GM23338 (cell line): ENCODE results near the gene TK1. TPM values are rescaled to one million over a fixed set of nuclear protein-coding genes. Genes with fewer than 3 reads are reported as not detected.

ENCODE experiments used
- ATAC-seq: fragments of 200-7000 bp; cut with Tn5 transposase; 3 replicates; pipeline ENCODE4 v1.9.1; 2020
- DNase-seq: peaks from one replicate; pipeline ENCODE4 v3.0.0-alpha.2; 2015; ENCODE audit warnings: low spot score
- H2AFZ ChIP-seq: fragments of 200-600 bp; sonication (generic); 2 replicates; pipeline ENCODE4 v1.8.0; 2016; ENCODE audit warnings: antibody characterized with exemption, mild to moderate bottlenecking, moderate library complexity
- H3F3A ChIP-seq: fragments of 200-600 bp; sonication (generic); replicated peaks from 2 replicates; pipeline ENCODE4 v1.8.0; 2017; ENCODE audit warnings: antibody characterized with exemption, mixed run types, low read depth
- H3K27ac ChIP-seq: fragments of 200-600 bp; sonication (generic); 2 replicates; pipeline ENCODE4 v1.6.1; 2016; ENCODE audit warnings: low read depth
- H3K27me3 ChIP-seq: fragments of 200-600 bp; sonication (generic); 2 replicates; pipeline ENCODE4 v1.8.0; 2016; ENCODE audit warnings: mild to moderate bottlenecking, mixed run types, moderate library complexity; ENCODE audit not compliant: insufficient read depth
- H3K36me3 ChIP-seq: fragments of 200-600 bp; sonication (generic); 2 replicates; pipeline ENCODE4 v1.8.0; 2016; ENCODE audit warnings: mild to moderate bottlenecking; ENCODE audit not compliant: insufficient read depth
- H3K4me1 ChIP-seq: fragments of 200-600 bp; sonication (generic); 2 replicates; pipeline ENCODE4 v1.8.0; 2016; ENCODE audit warnings: mild to moderate bottlenecking, moderate library complexity; ENCODE audit not compliant: insufficient read depth
- H3K4me2 ChIP-seq: fragments of 200-600 bp; sonication (generic); 2 replicates; pipeline ENCODE4 v1.7.1; 2017; ENCODE audit warnings: mixed run types
- H3K4me3 ChIP-seq: fragments of 200-600 bp; sonication (generic); 2 replicates; pipeline ENCODE4 v1.6.1; 2016; ENCODE audit warnings: mixed run types
- H3K79me2 ChIP-seq: fragments of 200-600 bp; sonication (generic); replicated peaks from 2 replicates; pipeline ENCODE4 v1.8.0; 2017; ENCODE audit warnings: mild to moderate bottlenecking; ENCODE audit not compliant: insufficient read depth
- H3K9me2 ChIP-seq: fragments of 200-600 bp; sonication (generic); 2 replicates; pipeline ENCODE4 v1.8.0; 2017; ENCODE audit not compliant: insufficient read depth
- H4K20me1 ChIP-seq: fragments of 200-600 bp; sonication (generic); replicated peaks from 2 replicates; pipeline ENCODE4 v1.8.0; 2017; ENCODE audit warnings: mild to moderate bottlenecking; ENCODE audit not compliant: insufficient read depth
- H3K27ac Mint-ChIP-seq: 2 replicates; pipeline ENCODE4 v1.8.0; 2020; ENCODE audit warnings: inconsistent platforms, mild to moderate bottlenecking, moderate library complexity, mixed read lengths
- H3K27me3 Mint-ChIP-seq: 3 replicates; pipeline ENCODE4 v1.8.0; 2022; ENCODE audit warnings: low read depth, mild to moderate bottlenecking, moderate library complexity, mixed read lengths, inconsistent platforms; ENCODE audit not compliant: insufficient read depth, poor library complexity
- H3K36me3 Mint-ChIP-seq: 3 replicates; pipeline ENCODE4 v1.8.0; 2021; ENCODE audit warnings: low read depth, mild to moderate bottlenecking, inconsistent platforms, moderate library complexity, mixed read lengths
- H3K4me1 Mint-ChIP-seq: 3 replicates; pipeline ENCODE4 v1.8.0; 2020; ENCODE audit warnings: mild to moderate bottlenecking, inconsistent platforms, mixed read lengths
- H3K4me3 Mint-ChIP-seq: 3 replicates; pipeline ENCODE4 v1.8.0; 2021; ENCODE audit warnings: moderate library complexity, mild to moderate bottlenecking, inconsistent platforms, mixed read lengths
- H3K9me3 Mint-ChIP-seq: 3 replicates; pipeline ENCODE4 v1.8.0; 2020; ENCODE audit warnings: moderate library complexity, mild to moderate bottlenecking, inconsistent platforms, mixed read lengths
- CTCF ChIP-seq, 2 experiments: fragments of 200-600 bp in 1 of 2; sonication (generic) in 1 of 2; conservative IDR thresholded peaks; 2 replicates each; pipeline versions ENCODE4 v1.5.1 to v1.6.1; 2016 to 2017; ENCODE audit warnings: antibody characterized with exemption in 2 of 2, low read depth in 2 of 2, mild to moderate bottlenecking in 2 of 2, moderate library complexity in 1 of 2
- EZH2 ChIP-seq: fragments of 200-600 bp; sonication (generic); IDR thresholded peaks from one replicate; pipeline ENCODE4 v1.8.0; 2017; ENCODE audit warnings: antibody characterized with exemption, mild to moderate bottlenecking, low read depth; ENCODE audit not compliant: unreplicated experiment
- JUNB ChIP-seq: IDR thresholded peaks from one replicate; pipeline ENCODE4 v1.6.1; 2016; ENCODE audit warnings: antibody characterized with exemption; ENCODE audit not compliant: unreplicated experiment
- POLR2AphosphoS5 ChIP-seq: IDR thresholded peaks from 2 replicates; pipeline ENCODE4 v1.6.1; 2016; ENCODE audit warnings: antibody characterized with exemption, low read depth
- REST ChIP-seq: IDR thresholded peaks from one replicate; pipeline ENCODE4 v1.6.1; 2018; ENCODE audit warnings: antibody characterized with exemption; ENCODE audit not compliant: unreplicated experiment
- ZNF114 ChIP-seq: fragments of 250-450 bp; sonication (Bioruptor Pico); IDR thresholded peaks from 2 replicates; pipeline ENCODE4 v1.5.0; 2020; ENCODE audit warnings: mild to moderate bottlenecking, moderate library complexity
- ZNF462 ChIP-seq: fragments of 250-450 bp; sonication (Bioruptor Pico); IDR thresholded peaks from 2 replicates; pipeline ENCODE4 v1.5.0; 2020; ENCODE audit warnings: mild to moderate bottlenecking, moderate library complexity
- polyA plus RNA-seq: library from polyadenylated mRNA; unstranded; fragments of >200 nt; fragmentation: Nextera tagmentation; extraction: Ambion mirVana; gene quantifications from 2 replicates; pipeline ENCODE4 v1.2.1, GENCODE V29; 2016
- total RNA-seq: library from RNA; depleted of rRNA; stranded (reverse); fragments of >200 nt; shearing (Covaris generic); gene quantifications from 2 replicates; pipeline ENCODE4 v1.2.3, GENCODE V29; 2014

TK1 gene
- total and polyA plus RNA-seq, 2 experiments from 2014 or later: 74.5 to 84.4 TPM

- Histone ChIP-seq H3F3A (peaks cover 10% of the 10 kb centered on the region; the same call in 1 of the 2 replicates), H3K4me1 (peaks cover 25% of the 10 kb centered on the region), H3K27me3 (peaks cover 22% of the 10 kb centered on the region), H3K79me2 (0 out of 2 replicates have a peak, but pooled peaks cover 1% of the 10 kb centered on the region), H3K27ac (no peak overlapping the region), H3K4me3 (peak overlapping the region; percentile 63), H3K36me3 (no peaks in the 10 kb centered on the region), H3K4me2 (peak overlapping the region; percentile 81), H3K9me2 (no peaks in the 10 kb centered on the region), H2AFZ (peak overlapping the region; percentile 10; the same call in 1 of the 2 replicates), H4K20me1 (no peaks in the 10 kb centered on the region)
- Mint-ChIP-seq H3K36me3 (peaks cover under 1% of the 10 kb centered on the region; the same call in 1 of the 3 replicates), H3K4me1 (peaks cover 18% of the 10 kb centered on the region), H3K4me3 (peak overlapping the region; percentile 59; the same call in 2 of the 3 replicates), H3K9me3 (no peaks in the 10 kb centered on the region), H3K27ac (no peak overlapping the region), H3K27me3 (peaks cover 35% of the 10 kb centered on the region)
- peak; percentile 16 for ATAC-seq
- TF ChIP-seq POLR2AphosphoS5: peak; percentile 52
- TF ChIP-seq CTCF (conservative IDR thresholded peaks at IDR 0.05; ENCODE audit: low read depth in 2 of 2): no peak
- DNase-seq: peak; percentile 77
Observed at GRCh38 chr17:78132084-78132676, 54.7 kb downstream of the TK1 start.

GRCh38 chr17:78131172-78132083 is 55.4 kb downstream of the TK1 start:
- H3K4me1 Mint-ChIP-seq: peaks cover 23% of the 10 kb centered on the region
- Histone ChIP-seq H3K27ac (no peak overlapping the region), H3F3A (peaks cover 10% of the 10 kb centered on the region; the same call in 1 of the 2 replicates), H3K9me2 (no peaks in the 10 kb centered on the region), H3K79me2 (0 out of 2 replicates have a peak, but pooled peaks cover 5% of the 10 kb centered on the region), H3K4me2 (peak overlapping the region; percentile 81), H3K27me3 (peaks cover 22% of the 10 kb centered on the region), H4K20me1 (no peaks in the 10 kb centered on the region), H3K4me3 (peak overlapping the region; percentile 63), H2AFZ (peak overlapping the region; percentile 10; the same call in 1 of the 2 replicates), H3K4me1 (peaks cover 32% of the 10 kb centered on the region), H3K36me3 (no peaks in the 10 kb centered on the region)
- no peak overlapping the region for H3K27ac Mint-ChIP-seq
- peak; percentile 3 for ATAC-seq
- H3K27me3 Mint-ChIP-seq: peaks cover 35% of the 10 kb centered on the region
- H3K9me3 Mint-ChIP-seq: no peaks in the 10 kb centered on the region
- H3K4me3 Mint-ChIP-seq: 0 out of 3 replicates have a peak overlapping the region, but pooled peaks have one; percentile 36
- no peak for DNase-seq
- H3K36me3 Mint-ChIP-seq: peaks cover 2% of the 10 kb centered on the region; the same call in 1 of the 3 replicates
- no peak for TF ChIP-seq ZNF114 (CRISPR knock-in tag)
- no peak for TF ChIP-seq ZNF462 (CRISPR knock-in tag)
- no peak for TF ChIP-seq REST
- no peak for TF ChIP-seq EZH2
- TF ChIP-seq JUNB: no peak
